Measurements from ENCODE around the gene PTPRG.

- TF ChIP-seq CTCF (IDR thresholded peaks at IDR 0.05) (no peak), TCF7L2 (IDR thresholded peaks at IDR 0.05; ENCODE audit: low read depth, low read length) (no peak), REST (IDR thresholded peaks at IDR 0.05; ENCODE audit: insufficient read depth in 1 of 2, low read depth in 2 of 2, low read length in 1 of 2) (no peak), POLR2AphosphoS5 (IDR thresholded peaks at IDR 0.05; ENCODE audit: low read depth, low read length) (no peak)
Measured at GRCh38 chr3:62329971-62330370, 768.6 kb downstream of the PTPRG start.

All from Panc1 (cell line).